NOMO-1 treated with DMSO at 0.1 percent for 48 hours (cell line): ENCODE data around the gene IFITM1.
A peak's percentile ranks its signal among the peaks of the same experiment; 100 is the strongest.

ENCODE experiments used
- DNase-seq: peaks from one replicate; lab custom pipeline; 2025; ENCODE audit not compliant: unreplicated experiment; lab: John Stamatoyannopoulos, UW

IFITM1 gene

DNA sequence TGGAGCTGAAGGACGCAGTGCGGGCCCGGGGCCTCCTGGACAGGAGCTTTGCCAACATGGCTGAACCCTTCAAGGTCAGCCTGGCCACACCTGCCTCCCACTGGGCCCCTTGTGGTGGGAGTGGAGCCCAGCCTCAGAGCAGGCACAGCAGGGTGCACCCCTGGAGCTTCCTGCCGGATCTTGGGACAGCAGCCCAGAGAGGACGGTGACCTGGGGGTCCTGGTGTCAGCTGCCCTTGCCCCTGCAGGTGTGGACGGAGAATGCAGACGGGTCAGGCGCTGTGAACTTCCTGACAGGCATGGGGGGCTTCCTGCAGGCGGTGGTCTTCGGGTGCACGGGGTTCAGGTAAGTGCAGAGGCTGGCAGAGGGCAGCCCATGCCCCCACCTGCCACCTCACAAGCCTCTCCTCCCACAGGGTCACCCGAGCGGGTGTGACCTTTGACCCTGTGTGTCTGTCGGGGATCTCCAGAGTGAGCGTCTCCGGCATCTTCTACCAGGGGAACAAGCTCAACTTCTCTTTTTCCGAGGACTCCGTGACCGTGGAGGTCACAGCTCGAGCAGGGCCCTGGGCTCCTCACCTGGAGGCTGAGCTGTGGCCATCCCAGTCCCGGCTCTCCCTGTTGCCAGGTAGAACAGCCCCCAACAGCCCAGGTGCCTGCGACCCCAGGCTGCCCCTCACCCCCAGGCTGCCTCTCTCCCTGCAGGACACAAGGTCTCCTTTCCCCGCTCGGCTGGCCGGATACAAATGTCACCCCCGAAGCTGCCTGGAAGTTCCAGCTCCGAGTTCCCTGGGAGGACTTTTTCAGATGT, 19.8 kb upstream of the IFITM1 start:
- DNase-seq: no peak

GRCh38 chr11:294780-295179, 19.1 kb upstream of the IFITM1 start:
- no peak for DNase-seq

DNA sequence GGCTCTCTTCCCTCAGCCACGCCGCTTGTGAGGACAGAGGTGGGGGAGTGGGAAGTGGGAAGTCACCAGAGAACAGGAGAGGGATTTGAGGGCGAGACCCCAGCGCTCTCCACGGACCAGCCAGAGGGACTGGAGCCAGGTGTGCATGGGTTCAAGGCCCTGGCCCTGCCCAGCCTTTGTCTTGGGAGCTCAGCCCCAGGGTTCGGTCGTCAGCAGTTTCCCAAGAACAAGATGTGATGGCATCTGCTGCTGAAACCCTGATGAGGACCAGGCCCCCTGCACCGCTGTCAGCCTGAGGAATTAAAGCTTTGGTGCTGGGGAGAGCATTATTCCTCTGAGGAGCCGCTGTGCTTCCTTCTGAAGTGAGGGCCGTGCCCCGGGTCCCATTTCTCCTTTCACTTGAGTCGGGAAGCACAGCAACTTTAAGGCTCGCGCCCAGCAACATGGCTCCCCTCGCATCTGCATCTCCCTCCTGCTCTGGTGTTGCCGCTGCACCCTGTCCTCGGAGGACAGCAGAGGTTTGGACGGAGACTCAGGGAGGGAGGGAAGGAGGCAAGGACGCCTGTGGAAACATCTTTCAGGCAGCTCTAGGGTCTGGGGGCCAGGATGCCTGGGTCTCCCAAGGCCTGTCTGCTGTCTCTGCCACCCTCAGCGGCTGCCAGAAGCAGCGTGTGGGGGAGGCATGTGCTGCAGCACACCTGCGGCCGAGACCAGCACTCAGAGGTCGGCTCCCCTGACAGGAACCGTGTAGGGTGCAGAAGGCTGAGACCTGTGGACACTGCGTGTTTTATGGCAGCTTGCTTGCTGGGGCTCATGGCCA, 18.3 kb upstream of the IFITM1 start:
- no peak for DNase-seq

GRCh38 chr11:296171-297050, 17.4 kb upstream of the IFITM1 start:
- DNase-seq: no peak

DNA sequence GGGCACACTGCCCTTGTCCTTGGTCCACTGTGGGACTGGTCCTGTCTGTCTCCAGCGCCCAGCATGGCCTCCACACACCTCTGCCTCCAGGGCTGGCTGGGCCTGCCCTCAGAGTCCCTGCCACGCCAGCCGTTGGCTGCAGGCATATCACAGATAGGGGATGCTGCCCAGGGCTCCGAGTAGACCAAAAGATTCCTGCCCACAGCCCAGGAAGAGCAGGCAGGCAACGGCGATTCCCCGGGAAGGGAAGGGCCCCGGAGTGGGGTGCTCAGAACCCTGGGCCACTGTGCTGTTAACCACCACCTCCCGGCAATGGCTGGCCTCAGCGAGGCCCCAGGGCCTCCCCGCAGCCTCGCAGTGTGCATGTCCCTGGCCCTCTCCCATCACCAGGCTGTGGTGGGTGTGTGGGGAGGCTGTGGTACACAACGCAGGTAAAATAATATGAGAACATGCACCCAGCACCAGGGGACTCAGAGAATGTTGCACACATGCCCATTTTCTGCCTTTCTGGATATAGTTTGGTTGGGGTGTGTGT, 16.7 kb upstream of the IFITM1 start:
- DNase-seq: no peak

DNA sequence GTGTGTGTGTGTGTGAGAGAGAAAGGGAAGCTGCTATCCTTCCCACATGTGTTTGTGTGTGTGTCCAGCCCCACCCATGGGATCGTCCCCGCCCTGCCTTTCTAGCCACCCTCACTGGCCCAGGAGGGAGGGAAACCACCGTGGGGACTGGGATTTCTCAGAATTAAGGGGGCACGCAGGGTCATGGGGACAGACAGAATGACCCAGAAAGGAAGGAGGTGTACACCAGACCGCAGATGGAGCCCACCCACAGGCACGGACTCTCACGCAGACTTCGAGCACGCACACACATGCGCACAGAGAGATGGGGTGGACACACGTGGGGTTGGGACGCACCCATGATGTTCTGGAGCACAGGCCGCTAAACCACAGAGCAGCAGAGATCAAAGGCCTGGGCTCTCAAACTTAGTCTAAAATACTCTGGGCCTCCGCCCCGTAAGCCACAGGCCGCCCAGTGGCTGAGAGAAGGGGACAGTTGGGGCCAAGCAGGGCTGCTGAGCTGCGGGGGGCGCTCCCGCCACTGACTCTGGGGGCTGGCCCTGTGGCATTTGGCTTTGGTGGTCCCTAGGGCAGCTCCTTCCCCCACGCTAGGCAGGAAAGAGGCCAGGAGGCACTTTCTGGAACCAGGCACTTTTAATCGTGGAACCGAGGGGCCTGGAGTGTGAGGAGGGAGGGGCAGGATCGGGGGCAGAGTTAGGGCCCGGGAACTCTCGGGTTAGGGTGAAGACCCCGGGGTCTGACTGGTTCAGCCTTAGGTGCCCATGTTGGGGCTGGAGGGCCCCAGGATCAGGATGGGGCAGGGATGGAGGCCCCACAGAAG, 16.0 kb upstream of the IFITM1 start:
- DNase-seq: no peak

- no peak for DNase-seq
Measured at GRCh38 chr11:298406-299065, 15.3 kb upstream of the IFITM1 start.

- DNase-seq: no peak
Measured at GRCh38 chr11:299081-299891, 14.6 kb upstream of the IFITM1 start, which contains the start of gene IFITM5. Gene IFITM5 (minus strand): TSS chr11:299526. CDS start chr11:299490, 36 bp downstream.

DNA sequence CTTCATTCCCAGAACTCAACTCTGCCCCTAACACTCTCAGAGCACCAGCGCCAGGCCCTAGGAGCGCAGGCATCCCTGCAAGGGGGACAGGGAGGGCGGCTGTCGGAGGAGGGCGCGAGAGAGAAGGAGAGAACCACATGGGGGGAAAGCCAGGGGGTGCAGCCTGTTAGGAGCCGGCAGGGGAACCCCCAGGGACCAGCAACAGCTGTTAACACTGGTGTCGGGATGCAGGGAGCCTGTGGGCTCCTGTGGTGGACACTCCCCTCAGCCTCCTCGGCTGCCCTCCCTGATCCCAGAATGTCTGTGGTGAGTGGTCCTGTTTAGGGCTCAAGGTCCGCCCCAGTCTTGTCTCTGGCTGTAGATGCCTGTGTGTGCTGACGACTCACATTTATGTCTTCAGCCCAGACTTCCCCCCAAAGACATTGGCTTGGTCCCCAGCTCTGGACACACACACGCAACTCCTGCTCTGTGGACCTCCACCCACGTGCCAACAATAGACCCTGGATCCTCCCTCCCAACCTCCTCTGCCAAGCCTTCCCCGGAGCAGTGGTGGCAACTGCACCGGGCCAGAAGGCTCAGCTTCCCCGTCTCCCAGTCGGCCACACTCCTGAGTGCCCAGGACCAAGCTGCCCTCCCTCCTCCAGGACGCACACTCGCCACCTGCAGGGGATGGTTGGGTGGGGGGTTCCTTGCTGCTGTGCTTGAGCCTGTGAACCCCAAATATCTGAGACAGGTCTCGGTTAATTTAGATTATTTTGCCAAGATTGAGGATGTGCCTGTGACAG, 13.7 kb upstream of the IFITM1 start:
- DNase-seq: no peak

DNA sequence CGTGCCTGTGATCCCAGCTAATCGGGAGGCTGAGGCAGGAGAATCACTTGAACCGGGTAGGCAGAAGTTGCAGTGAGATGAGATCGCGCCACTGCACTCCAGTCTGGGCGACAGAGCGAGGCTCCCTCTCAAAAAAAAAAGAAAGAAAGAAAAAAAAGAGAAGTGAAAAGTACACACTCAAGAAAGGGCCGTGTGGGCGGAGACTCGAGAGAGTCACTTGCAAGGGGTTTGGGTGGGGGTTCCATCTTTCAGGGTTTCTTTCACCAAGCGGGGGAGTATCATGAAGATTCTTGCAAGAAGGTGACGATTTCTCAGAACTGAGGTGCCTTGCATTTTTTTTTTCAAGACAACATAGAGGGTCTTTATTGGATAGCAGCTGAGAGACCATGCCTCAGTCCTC, 10.5 kb upstream of the IFITM1 start:
- DNase-seq: no peak

- DNase-seq: no peak
Measured at GRCh38 chr11:304061-304506, 9.8 kb upstream of the IFITM1 start.

- DNase-seq: peak; percentile 64
Measured at GRCh38 chr11:304915-305843, 8.7 kb upstream of the IFITM1 start.

GRCh38 chr11:305844-306211, 8.0 kb upstream of the IFITM1 start:
- DNase-seq: no peak

DNA sequence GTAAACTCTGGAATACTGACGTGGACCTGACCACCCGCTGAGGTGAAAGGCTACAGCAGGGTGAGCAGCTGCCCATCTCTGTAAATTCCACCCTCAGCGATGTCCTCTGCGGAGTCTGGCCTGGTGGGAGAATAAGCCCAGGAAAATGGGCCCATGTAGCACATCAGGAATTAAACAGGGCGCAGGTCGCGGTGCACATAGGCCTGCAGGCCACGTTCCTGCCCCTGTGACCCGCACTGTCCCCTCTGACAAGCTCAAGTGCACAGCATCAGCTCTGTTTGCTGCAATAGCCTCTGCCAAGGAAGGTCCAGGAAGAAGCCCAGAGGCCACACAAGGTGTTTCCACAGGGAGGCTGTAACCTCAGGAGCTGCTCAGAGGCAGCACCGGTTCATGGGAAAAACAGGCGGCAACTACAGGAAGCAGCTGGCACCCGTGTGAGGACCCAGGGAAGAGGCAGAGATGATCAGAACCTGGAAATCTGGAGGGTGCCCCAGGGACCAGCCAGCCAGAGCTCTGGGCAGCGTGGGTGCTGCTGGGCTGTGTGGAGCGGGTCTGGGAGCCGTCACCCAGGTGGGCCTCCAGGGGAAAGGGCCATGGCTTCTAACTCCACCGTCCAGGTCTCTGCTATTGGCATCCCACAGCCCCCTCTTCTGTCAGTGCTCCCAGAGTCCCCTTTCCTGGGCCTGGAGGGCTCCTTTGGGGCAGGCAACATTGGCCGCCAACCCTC, 7.0 kb upstream of the IFITM1 start:
- DNase-seq: no peak

- peak; percentile 83 for DNase-seq
Measured at GRCh38 chr11:307766-308708, 5.8 kb upstream of the IFITM1 start, which contains the start of gene IFITM2. Gene IFITM2 (plus strand): TSS chr11:307816. CDS start chr11:308193, 377 bp downstream.
